Measurements from ENCODE around the gene CAB39L. TPM values are rescaled to one million over a fixed set of nuclear protein-coding genes. Genes with fewer than 3 reads are reported as not detected.

CAB39L gene
- total RNA-seq, 2 donors from 2014 or later = 5.1 to 13.8 TPM

Other genes starting within 250 kb of the CAB39L start
- not detected for gene MLNR, start 223.7 kb downstream of the CAB39L start, total RNA-seq
- gene CDADC1, start 196.1 kb downstream of the CAB39L start, total RNA-seq = 10 to 100 TPM in 1 of 2 donors, 1 to 10 TPM in 1; 7.5 to 10.2 TPM
- 10 to 100 TPM; 14.1 to 16.3 TPM for gene SETDB2, start 210 bp upstream of the CAB39L start, total RNA-seq
- gene PHF11, start 51.9 kb upstream of the CAB39L start, total RNA-seq = 10 to 100 TPM; 64.5 to 94.8 TPM
- 10 to 100 TPM; 16.0 to 16.6 TPM for gene RCBTB1, start 141.5 kb upstream of the CAB39L start, total RNA-seq
- 1 to 10 TPM in 1 of 2 donors, under 1 TPM in 1; 0.89 to 1.0 TPM for gene ARL11, start 184.4 kb upstream of the CAB39L start, total RNA-seq
- gene EBPL, start 247.4 kb upstream of the CAB39L start, total RNA-seq = 10 to 100 TPM; 24.0 to 53.5 TPM